Mucosa of stomach (tissue), 1 donor: Measurements from ENCODE around the gene TNIP3.

ENCODE experiments used
- H3K27me3 ChIP-seq: one replicate; pipeline ENCODE4 v1.7.0; 2013; ENCODE audit warnings: mild to moderate bottlenecking, low read length; ENCODE audit not compliant: control insufficient read depth, insufficient read depth
- H3K36me3 ChIP-seq: one replicate; pipeline ENCODE4 v1.7.0; 2013; ENCODE audit warnings: low read length; ENCODE audit not compliant: control insufficient read depth, insufficient read depth
- H3K4me1 ChIP-seq: one replicate; pipeline ENCODE4 v1.7.0; 2013; ENCODE audit warnings: mild to moderate bottlenecking, low read length; ENCODE audit not compliant: control insufficient read depth, insufficient read depth
- H3K4me3 ChIP-seq: one replicate; pipeline ENCODE4 v1.7.0; 2013; ENCODE audit warnings: low read length
- H3K9ac ChIP-seq: one replicate; pipeline ENCODE4 v1.7.0; 2013; ENCODE audit warnings: mild to moderate bottlenecking, low read length, moderate library complexity
- H3K9me3 ChIP-seq: one replicate; pipeline ENCODE4 v1.7.0; 2013; ENCODE audit warnings: mild to moderate bottlenecking, low read length, moderate library complexity; ENCODE audit not compliant: control insufficient read depth
- donor health status: Pancreatic carcinoma.

TNIP3 gene

DNA sequence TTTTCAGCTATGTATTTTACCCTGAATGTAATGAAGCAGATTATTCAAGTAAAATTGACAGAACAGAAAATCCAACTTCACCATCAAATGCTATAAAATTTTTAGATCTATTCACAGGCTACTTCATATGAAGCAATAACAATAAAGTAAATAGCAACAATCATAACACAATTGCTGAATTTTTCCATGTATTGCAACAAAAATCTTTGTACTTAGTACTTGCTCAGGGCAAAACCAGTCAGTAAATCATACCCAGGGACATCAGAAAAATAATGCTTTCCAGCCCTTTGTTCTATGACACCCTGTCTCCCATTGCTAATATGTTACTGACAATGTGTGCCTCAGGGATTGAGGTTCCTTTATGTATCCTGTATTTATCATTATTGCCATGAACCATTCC lies 15.5 kb downstream of the TNIP3 start:
- Histone ChIP-seq H3K4me3 (no peak overlapping the region), H3K9me3 (no peaks in the 10 kb centered on the region), H3K27me3 (no peaks in the 10 kb centered on the region), H3K4me1 (no peaks in the 10 kb centered on the region), H3K36me3 (no peaks in the 10 kb centered on the region), H3K9ac (no peak overlapping the region)

DNA sequence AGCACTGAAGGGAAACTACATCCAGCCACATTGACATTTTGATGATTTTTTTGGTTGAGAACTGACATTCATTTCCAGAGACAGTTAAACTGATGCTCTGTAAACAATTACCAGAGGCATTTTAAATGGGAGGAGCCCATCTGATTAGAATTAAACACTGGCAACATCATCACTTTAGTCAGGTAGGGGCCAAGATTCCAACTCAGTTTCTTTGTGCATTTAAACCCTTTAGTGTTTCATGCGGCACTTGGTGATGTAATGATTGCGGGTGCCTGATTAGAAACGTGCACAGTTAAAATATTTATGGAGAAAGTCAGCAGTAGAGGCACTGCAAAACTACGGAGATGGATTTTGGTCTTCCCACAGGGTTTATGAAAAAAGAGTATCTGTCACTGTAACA lies 16.1 kb downstream of the TNIP3 start:
- H3K27me3 ChIP-seq = no peaks in the 10 kb centered on the region
- H3K36me3 ChIP-seq = no peaks in the 10 kb centered on the region
- no peaks in the 10 kb centered on the region for H3K4me1 ChIP-seq
- no peaks in the 10 kb centered on the region for H3K9me3 ChIP-seq
- no peak overlapping the region for H3K9ac ChIP-seq
- no peak overlapping the region for H3K4me3 ChIP-seq

DNA sequence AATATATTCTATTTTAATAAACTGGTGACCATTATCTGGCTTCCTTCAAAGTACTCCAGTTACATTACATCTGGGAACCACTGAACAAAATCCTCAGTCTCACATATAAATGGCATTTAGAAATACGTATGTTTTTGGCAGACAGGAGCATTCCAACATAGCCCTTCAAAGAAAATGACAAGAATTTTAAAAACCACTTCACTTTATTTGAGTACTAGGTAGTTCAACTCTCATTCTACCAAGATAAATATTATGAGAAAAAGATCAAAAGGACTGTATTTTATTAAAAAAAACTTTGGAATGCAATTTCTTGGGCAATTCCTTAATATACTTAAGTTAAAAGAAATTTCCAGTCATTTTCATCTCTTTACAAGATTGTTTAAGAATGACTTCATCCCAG lies 17.6 kb downstream of the TNIP3 start:
- Histone ChIP-seq H3K27me3 (no peaks in the 10 kb centered on the region), H3K9ac (no peak overlapping the region), H3K4me3 (no peak overlapping the region), H3K36me3 (no peaks in the 10 kb centered on the region), H3K4me1 (no peaks in the 10 kb centered on the region), H3K9me3 (no peaks in the 10 kb centered on the region)

DNA sequence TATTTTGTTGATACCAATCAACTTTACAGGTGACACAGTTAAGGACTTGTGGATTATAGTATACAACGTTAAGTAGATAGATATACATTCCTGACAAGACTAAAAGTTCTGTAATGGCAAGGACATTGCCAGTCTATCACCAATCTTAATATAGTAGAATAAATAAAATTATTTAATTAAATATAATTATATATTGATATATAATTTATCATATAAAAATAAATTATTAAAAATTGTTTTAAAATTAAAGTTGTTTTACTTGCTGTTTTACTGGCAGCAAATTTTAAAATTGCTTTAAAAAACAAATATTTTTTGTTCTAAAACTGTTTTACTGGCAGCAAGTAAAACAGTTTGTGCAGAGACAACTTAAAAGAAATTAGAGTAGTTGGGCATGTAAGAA lies 18.7 kb downstream of the TNIP3 start:
- H3K4me3 ChIP-seq = no peak overlapping the region
- no peaks in the 10 kb centered on the region for H3K27me3 ChIP-seq
- H3K4me1 ChIP-seq = no peaks in the 10 kb centered on the region
- no peaks in the 10 kb centered on the region for H3K36me3 ChIP-seq
- H3K9ac ChIP-seq = no peak overlapping the region
- no peaks in the 10 kb centered on the region for H3K9me3 ChIP-seq

DNA sequence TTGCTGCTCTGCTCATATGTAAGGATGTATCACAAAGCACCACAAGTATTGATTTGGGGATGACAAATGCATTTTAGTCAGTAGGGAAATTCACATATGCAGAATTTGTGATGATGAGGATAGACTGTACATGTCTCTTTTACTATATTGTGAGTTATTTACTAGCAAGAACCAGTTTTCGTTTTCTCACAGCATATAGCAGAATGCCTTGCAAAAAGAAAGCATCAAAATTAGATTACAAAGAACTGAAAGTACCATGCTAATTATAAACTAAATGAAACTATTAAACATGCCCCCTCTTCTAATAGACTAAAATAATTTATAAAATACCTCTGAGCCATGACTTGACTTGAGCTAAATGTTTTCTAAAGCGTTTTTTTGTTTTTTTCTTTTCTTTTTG lies 20.1 kb downstream of the TNIP3 start:
- Histone ChIP-seq H3K36me3 (no peaks in the 10 kb centered on the region), H3K27me3 (no peaks in the 10 kb centered on the region), H3K4me1 (no peaks in the 10 kb centered on the region), H3K9me3 (no peaks in the 10 kb centered on the region), H3K9ac (no peak overlapping the region), H3K4me3 (no peak overlapping the region)

DNA sequence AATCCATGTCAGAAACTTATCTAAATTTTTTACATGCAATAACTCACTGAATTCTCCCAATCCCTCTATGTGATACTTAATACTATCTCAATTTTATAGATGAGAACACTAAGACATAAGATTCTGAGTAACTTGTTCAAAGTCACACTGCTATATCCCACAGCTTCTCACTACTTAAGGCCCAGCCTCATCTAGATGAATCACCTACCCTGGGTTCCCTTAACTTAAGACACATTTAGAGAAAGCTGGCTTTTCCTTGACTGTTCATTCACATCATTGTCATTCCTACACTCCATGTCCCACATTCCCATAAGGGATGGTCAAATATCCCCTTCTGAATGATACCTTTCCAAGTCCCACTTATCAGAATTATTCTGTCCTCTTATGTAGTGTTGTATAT lies 21.0 kb downstream of the TNIP3 start:
- Histone ChIP-seq H3K36me3 (no peaks in the 10 kb centered on the region), H3K4me3 (no peak overlapping the region), H3K9ac (no peak overlapping the region), H3K9me3 (no peaks in the 10 kb centered on the region), H3K4me1 (no peaks in the 10 kb centered on the region), H3K27me3 (no peaks in the 10 kb centered on the region)

DNA sequence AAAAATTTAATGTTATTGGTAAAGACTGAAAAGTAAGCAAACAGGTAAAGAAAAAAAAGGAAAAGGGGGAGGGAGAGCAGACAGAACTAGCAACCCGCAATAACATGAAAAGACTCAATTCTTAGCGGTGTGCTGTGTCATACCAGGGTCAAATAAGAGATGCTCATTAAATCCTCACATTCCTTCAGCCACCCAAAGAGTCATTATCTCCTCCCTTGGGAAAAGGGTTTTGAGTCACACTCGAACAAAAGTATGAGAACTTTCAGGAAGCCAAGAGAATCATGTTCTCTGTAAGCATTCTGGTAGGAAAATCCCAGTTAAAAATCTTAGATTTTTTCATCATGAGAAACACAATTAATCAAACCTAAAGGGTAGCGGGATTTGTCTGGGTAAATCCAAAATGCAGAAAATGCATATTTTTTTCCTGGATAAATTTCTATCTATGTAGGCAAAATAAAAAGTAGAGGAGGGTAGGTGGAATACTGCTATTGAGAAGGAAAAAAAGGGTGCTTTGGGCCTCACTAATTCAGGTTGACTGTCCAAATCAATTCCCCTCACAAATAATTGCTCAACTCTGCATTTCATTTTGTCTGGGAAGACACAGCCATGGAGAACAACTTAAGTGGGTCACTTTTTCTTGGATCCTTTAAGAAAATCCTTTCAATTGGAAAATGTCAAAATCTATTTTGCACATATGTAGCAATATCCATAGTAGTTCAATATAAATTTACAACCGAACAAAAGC lies 23.2 kb downstream of the TNIP3 start:
- Histone ChIP-seq H3K36me3 (no peaks in the 10 kb centered on the region), H3K4me3 (no peak overlapping the region), H3K27me3 (no peaks in the 10 kb centered on the region), H3K9ac (no peak overlapping the region), H3K4me1 (no peaks in the 10 kb centered on the region), H3K9me3 (no peaks in the 10 kb centered on the region)

DNA sequence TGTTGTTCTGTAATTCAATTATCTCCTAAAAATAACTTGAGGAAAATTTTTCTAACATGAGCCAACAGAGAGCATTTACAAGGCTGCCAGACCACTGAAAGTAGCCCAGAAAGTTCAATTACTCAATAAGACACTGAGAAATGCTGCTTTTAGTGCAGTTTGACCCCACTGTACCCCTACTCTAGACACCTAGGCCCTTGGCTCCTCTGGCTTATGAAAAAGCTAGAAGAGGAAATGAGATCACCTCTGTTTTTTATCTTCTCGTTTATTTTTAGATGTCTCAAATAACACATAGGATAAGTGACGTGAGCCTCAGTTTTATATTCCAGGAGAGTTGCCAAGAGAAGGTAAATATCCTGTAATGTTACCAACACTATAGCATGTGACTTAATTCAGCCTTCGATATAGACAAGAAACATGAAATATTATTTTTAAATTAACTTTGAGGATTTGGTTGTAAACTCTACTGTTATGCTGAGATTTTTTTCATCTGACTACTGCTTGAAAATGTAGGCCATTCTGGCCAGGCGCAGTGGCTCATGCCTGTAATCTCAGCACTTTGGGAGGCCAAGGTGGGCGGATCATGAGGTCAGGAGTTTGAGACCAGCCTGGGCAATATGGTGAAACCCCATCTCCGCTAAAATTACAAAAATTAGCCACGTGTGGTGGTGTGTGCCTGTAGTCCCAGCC lies 24.4 kb downstream of the TNIP3 start:
- Histone ChIP-seq H3K9me3 (no peaks in the 10 kb centered on the region), H3K36me3 (no peaks in the 10 kb centered on the region), H3K27me3 (no peaks in the 10 kb centered on the region), H3K4me1 (no peaks in the 10 kb centered on the region), H3K9ac (no peak overlapping the region), H3K4me3 (no peak overlapping the region)

DNA sequence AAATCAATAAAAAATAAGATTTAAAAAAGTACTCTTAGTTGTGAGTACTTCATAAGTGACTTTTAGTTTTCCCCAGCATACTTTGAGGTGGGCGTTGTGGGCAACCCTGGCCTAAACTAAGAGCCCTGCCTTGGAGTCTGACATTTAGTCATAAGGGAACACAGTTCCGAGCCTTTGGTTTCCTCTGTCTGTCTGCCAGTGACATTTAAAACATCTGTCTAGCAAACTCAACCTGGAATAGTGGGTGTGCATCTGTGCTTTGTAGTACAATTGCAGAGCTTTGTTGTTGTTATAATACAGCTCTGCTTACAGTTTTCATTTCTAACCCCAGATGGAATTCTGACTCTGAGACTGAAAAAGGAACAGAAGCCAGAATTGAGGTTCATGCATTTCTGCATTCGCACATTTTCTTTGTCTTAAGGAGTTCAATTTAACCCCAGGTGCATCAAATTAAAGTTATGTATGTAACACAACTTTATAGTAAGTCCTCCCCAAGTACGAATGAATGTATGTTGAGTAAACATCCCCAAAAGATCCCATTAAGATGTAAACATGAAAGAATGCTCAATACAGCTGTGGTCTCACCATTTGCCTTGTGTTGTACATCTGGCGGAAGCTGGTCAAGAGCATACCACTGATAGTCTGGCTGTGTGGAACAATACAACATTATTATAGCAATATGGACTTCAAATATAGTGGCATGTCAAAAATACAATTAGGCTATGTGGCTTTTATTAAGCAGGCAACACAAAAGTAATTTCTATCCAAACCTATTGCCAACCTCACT lies 25.9 kb downstream of the TNIP3 start:
- no peaks in the 10 kb centered on the region for H3K4me1 ChIP-seq
- no peaks in the 10 kb centered on the region for H3K9me3 ChIP-seq
- H3K4me3 ChIP-seq = no peak overlapping the region
- H3K27me3 ChIP-seq = no peaks in the 10 kb centered on the region
- no peak overlapping the region for H3K9ac ChIP-seq
- no peaks in the 10 kb centered on the region for H3K36me3 ChIP-seq

DNA sequence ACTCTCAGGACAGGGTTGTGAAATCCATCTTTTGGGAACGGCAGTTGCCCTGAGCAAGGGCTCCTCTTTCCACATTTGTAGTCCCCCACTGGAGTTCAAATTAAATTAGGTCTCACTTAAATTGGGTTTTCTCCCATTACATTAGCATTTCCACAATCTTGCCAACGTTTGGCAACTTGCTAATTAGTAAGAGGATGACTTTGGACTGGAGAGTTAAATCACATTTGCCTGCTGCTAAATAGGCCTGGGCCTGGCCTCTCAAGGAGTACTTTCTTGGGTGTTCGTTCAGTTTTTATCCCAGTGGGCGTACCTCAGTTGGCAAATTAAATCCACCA lies 33.8 kb downstream of the TNIP3 start:
- H3K9me3 ChIP-seq = no peaks in the 10 kb centered on the region
- H3K27me3 ChIP-seq = no peaks in the 10 kb centered on the region
- no peaks in the 10 kb centered on the region for H3K36me3 ChIP-seq
- H3K4me3 ChIP-seq = no peak overlapping the region
- no peak overlapping the region for H3K9ac ChIP-seq
- H3K4me1 ChIP-seq = no peaks in the 10 kb centered on the region

DNA sequence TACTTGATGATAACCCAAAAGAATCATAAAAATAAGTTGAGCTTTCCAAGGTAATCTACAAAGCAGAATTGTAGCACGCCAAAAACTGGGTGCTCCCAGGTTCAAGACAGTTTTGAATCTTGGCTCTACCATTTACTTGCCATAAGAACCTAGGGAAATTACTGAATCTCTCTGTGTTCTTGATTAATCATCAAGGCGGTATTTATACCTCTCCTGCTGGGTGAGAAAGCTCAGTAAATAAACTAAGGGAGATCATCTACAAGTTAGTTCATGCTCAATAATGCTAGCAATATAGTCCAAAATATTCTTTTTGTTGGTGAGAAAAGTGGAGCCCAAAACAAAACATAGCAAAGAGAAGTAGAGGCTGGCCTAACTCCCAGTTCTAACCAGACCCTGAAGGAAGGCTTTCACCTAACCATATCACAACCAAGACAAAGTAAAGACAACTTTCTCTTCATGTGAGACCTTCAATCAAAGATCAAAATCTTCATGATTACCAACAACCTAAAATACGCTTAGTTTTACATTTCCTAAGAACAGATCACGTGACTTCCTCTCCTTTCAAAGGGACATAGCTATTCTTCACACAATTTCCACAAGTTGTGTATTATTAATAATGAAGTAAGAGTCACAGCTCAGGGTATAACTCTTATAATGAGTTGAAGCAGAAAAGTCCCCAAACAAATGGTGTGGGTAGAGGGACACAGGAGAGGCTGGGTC lies 34.4 kb downstream of the TNIP3 start:
- Histone ChIP-seq H3K4me3 (no peak overlapping the region), H3K27me3 (no peaks in the 10 kb centered on the region), H3K9ac (no peak overlapping the region), H3K9me3 (no peaks in the 10 kb centered on the region), H3K36me3 (no peaks in the 10 kb centered on the region), H3K4me1 (no peaks in the 10 kb centered on the region)

DNA sequence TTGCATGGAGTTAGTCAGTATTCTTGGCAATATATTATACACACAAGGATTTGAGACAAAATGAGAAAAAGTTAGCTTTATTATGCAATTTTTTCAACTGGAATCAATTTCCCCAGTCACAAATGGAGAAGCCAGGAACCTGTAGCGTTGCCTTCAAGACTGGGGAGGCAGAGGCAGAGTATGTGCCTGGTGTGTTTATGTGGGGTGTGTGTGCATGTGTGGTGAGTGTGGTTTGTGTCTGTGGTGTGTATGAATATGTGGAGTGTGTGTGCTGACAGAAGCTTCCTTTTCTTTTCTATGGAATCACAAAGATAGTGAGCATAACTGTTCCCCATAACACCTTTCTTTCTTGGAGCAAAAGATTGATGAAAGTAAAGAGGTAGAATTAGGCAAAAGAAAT lies 37.0 kb downstream of the TNIP3 start:
- Histone ChIP-seq H3K4me3 (no peak overlapping the region), H3K4me1 (no peaks in the 10 kb centered on the region), H3K27me3 (no peaks in the 10 kb centered on the region), H3K36me3 (no peaks in the 10 kb centered on the region), H3K9ac (no peak overlapping the region), H3K9me3 (no peaks in the 10 kb centered on the region)
